ENCODE data around the gene BACH2. TPM values are rescaled to one million over a fixed set of nuclear protein-coding genes. Genes with fewer than 3 reads are reported as not detected.

The BACH2 gene
- total and polyA plus RNA-seq, 2 experiments from 2014 or later: 1.6 to 5.7 TPM

DNA sequence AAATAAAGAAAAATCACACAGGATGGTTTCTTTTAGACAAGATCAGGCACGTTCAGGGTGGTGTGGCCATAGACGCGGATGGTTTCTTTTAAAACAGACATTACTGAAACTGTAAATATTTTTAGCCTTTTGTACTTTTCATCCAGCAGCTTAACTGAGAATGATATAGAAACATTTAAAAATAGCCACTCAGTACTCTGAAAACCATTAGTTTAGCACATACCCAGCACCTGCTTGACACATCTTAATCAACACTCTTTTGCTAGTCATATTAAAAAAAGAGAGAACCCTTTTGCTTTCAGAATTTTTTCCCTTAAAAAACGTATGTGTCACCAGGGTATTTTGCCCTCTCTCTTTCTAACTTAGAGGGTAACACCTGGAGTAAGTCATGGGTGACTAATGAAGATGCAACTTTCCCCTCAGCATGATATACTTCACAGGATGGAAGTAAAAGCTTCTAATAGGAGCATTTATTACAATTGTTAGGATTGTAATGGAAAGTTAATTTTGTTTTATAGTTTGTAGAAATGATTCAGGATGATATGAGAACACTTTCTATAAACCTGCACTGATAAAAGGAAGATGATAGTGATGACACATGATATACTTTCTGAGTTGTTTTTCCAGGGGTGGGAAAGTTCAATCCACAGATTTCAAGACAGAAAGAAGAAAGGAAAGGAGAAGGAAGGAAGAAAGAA, 45.2 kb downstream of the BACH2 start:
- no peak for ATAC-seq
- Histone ChIP-seq H3K79me2 (replicated peaks; ENCODE audit: insufficient read depth) (no peaks in the 10 kb centered on the region), H3K4me2 (no peak overlapping the region), H3F3A (replicated peaks; ENCODE audit: low read depth) (no peaks in the 10 kb centered on the region), H3K36me3 (ENCODE audit: insufficient read depth) (no peaks in the 10 kb centered on the region), H3K4me3 (no peak overlapping the region), H2AFZ (no peak overlapping the region), H3K27ac (ENCODE audit: low read depth) (no peak overlapping the region), H4K20me1 (replicated peaks; ENCODE audit: insufficient read depth) (no peaks in the 10 kb centered on the region), H3K9me2 (ENCODE audit: insufficient read depth) (no peaks in the 10 kb centered on the region), H3K4me1 (ENCODE audit: insufficient read depth) (no peaks in the 10 kb centered on the region), H3K27me3 (ENCODE audit: insufficient read depth) (no peaks in the 10 kb centered on the region)
- H3K4me3 Mint-ChIP-seq: no peak overlapping the region
- H3K9me3 Mint-ChIP-seq: no peaks in the 10 kb centered on the region
- TF ChIP-seq ZNF331 (CRISPR knock-in tag; IDR thresholded peaks at IDR 0.05; ENCODE audit: low read depth): no peak
- no peak for TF ChIP-seq STAT1 (IDR thresholded peaks at IDR 0.05; ENCODE audit: unreplicated experiment)
- TF ChIP-seq EZH2phosphoT487 (IDR thresholded peaks at IDR 0.05; ENCODE audit: unreplicated experiment): no peak
- no peak for TF ChIP-seq JUNB (IDR thresholded peaks at IDR 0.05; ENCODE audit: unreplicated experiment)
- no peak for TF ChIP-seq ZNF462 (CRISPR knock-in tag; IDR thresholded peaks at IDR 0.05)
- TF ChIP-seq ZNF114 (CRISPR knock-in tag; IDR thresholded peaks at IDR 0.05): no peak
- TF ChIP-seq, protein P1, sequence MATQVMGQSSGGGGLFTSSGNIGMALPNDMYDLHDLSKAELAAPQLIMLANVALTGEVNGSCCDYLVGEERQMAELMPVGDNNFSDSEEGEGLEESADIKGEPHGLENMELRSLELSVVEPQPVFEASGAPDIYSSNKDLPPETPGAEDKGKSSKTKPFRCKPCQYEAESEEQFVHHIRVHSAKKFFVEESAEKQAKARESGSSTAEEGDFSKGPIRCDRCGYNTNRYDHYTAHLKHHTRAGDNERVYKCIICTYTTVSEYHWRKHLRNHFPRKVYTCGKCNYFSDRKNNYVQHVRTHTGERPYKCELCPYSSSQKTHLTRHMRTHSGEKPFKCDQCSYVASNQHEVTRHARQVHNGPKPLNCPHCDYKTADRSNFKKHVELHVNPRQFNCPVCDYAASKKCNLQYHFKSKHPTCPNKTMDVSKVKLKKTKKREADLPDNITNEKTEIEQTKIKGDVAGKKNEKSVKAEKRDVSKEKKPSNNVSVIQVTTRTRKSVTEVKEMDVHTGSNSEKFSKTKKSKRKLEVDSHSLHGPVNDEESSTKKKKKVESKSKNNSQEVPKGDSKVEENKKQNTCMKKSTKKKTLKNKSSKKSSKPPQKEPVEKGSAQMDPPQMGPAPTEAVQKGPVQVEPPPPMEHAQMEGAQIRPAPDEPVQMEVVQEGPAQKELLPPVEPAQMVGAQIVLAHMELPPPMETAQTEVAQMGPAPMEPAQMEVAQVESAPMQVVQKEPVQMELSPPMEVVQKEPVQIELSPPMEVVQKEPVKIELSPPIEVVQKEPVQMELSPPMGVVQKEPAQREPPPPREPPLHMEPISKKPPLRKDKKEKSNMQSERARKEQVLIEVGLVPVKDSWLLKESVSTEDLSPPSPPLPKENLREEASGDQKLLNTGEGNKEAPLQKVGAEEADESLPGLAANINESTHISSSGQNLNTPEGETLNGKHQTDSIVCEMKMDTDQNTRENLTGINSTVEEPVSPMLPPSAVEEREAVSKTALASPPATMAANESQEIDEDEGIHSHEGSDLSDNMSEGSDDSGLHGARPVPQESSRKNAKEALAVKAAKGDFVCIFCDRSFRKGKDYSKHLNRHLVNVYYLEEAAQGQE (IDR thresholded peaks at IDR 0.05; ENCODE audit: unreplicated experiment): no peak
- no peak for TF ChIP-seq NANOG (IDR thresholded peaks at IDR 0.05; ENCODE audit: borderline replicate concordance)
- no peak for TF ChIP-seq CTCF (conservative IDR thresholded peaks at IDR 0.05; ENCODE audit: low read depth in 2 of 2)
- no peak for TF ChIP-seq EZH2 (IDR thresholded peaks at IDR 0.05; ENCODE audit: low read depth, unreplicated experiment)
- TF ChIP-seq POLR2AphosphoS5 (IDR thresholded peaks at IDR 0.05; ENCODE audit: low read depth): no peak
- TF ChIP-seq, protein P2, sequence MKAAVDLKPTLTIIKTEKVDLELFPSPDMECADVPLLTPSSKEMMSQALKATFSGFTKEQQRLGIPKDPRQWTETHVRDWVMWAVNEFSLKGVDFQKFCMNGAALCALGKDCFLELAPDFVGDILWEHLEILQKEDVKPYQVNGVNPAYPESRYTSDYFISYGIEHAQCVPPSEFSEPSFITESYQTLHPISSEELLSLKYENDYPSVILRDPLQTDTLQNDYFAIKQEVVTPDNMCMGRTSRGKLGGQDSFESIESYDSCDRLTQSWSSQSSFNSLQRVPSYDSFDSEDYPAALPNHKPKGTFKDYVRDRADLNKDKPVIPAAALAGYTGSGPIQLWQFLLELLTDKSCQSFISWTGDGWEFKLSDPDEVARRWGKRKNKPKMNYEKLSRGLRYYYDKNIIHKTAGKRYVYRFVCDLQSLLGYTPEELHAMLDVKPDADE (IDR thresholded peaks at IDR 0.05): no peak
- H3K4me1 Mint-ChIP-seq: no peaks in the 10 kb centered on the region
- H3K27ac Mint-ChIP-seq: no peak overlapping the region
- H3K27me3 Mint-ChIP-seq (ENCODE audit: insufficient read depth, low read depth, poor library complexity): no peaks in the 10 kb centered on the region
- no peak for DNase-seq (ENCODE audit: low spot score)
- H3K36me3 Mint-ChIP-seq (ENCODE audit: low read depth): no peaks in the 10 kb centered on the region

Measured in GM23338 (cell line).